Retinal pigment epithelial cell (primary cell): ENCODE data around the gene LRFN2.

Source experiments
- DNase-seq: peaks from one replicate; pipeline ENCODE4 v3.0.0-alpha.2; 2010; ENCODE audit warnings: low read depth
- H3K4me3 ChIP-seq: 2 replicates; pipeline ENCODE4 v1.5.1; 2011; ENCODE audit warnings: mild to moderate bottlenecking, low read length, control low read depth, moderate library complexity
- TF ChIP-seq, protein P1 (sequence below): conservative IDR thresholded peaks from 2 replicates; pipeline ENCODE4 v1.5.1; 2011; ENCODE audit warnings: low read depth, low read length, control low read depth, inconsistent platforms

LRFN2 gene

GRCh38 chr6:40411881-40412280 is 175.3 kb downstream of the LRFN2 start:
- H3K4me3 ChIP-seq, result no peak overlapping the region
- no peak for DNase-seq
- TF ChIP-seq, protein P1, sequence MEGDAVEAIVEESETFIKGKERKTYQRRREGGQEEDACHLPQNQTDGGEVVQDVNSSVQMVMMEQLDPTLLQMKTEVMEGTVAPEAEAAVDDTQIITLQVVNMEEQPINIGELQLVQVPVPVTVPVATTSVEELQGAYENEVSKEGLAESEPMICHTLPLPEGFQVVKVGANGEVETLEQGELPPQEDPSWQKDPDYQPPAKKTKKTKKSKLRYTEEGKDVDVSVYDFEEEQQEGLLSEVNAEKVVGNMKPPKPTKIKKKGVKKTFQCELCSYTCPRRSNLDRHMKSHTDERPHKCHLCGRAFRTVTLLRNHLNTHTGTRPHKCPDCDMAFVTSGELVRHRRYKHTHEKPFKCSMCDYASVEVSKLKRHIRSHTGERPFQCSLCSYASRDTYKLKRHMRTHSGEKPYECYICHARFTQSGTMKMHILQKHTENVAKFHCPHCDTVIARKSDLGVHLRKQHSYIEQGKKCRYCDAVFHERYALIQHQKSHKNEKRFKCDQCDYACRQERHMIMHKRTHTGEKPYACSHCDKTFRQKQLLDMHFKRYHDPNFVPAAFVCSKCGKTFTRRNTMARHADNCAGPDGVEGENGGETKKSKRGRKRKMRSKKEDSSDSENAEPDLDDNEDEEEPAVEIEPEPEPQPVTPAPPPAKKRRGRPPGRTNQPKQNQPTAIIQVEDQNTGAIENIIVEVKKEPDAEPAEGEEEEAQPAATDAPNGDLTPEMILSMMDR, result no peak

DNA sequence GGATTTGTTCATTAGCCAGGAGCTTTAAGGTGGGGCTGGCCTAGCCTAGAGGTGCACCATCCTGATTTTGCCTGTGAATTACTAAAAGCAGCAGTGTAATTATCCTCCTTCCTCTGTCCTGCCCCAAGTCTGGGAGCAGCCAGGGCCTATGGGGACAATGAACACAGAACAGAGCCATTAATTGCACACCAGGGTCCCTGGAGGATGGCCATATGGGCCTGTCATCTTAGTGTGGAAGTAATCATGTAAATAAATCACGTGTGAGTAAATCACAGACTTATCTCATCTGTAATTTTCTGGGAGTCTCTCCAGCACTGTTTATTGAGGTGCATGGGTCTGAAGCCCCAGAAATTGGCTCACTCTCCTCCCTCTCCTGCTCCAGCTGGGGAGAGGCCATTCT is 176.3 kb downstream of the LRFN2 start:
- no peak overlapping the region for H3K4me3 ChIP-seq
- no peak for DNase-seq
- TF ChIP-seq, protein P1, result no peak

DNA sequence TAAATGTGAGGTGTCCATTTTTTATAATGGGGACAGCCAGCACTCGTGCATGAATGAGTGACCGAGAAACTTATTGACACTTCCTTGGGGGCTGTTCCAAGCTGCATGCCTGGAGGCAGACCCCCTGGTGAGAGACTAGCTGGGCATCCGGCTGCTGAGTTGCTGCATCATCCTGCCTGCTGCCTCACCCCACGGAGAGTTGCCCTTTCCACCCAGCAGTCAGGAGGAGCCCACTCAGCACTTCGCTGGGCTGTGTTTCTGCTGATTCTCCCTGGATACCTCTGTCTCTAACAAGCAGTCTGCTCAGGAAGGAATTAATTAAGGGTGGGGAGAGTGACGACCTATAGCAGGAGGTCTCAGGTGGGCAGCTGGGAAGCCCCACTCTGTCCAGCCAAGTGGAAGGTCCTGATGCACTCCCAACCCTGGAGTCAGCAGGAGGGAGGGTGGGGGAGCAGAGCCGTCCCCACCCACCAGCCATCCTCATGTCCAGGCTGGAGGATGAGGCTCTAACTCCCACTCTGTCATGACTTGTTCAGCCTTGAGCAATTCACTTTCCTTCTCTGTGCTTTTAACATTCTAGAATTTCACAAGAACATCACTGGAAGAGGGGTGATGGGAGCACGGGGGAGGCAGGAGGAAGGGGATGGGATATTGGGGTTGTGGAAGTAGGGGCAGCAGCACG is 177.3 kb downstream of the LRFN2 start:
- no peak overlapping the region for H3K4me3 ChIP-seq
- no peak for DNase-seq
- TF ChIP-seq, protein P1, result no peak

GRCh38 chr6:40408786-40409542 is 178.2 kb downstream of the LRFN2 start:
- no peak overlapping the region for H3K4me3 ChIP-seq
- DNase-seq, result no peak
- TF ChIP-seq, protein P1, result no peak

DNA sequence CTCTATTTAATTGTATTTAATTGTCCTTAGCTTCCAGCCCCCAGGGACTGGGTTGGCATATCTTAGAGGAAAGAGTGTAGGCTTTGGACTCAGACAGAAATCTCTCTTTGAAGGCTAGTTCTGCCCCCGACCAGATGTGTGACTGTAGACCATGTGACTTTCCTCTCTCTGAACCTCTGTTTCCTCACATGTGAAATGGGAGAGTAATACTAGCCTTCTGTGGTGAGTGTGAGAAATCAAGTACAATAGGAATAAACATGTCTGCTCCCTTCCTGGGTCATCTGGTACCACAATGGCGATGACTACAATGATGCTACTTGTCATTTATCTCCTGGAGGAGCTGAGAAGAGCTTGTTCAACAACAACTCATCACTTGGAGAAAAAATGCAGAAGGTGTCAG is 179.9 kb downstream of the LRFN2 start:
- TF ChIP-seq, protein P1, result no peak
- no peak for DNase-seq
- no peak overlapping the region for H3K4me3 ChIP-seq

GRCh38 chr6:40406175-40406574 is 181.0 kb downstream of the LRFN2 start:
- H3K4me3 ChIP-seq, result no peak overlapping the region
- TF ChIP-seq, protein P1, result no peak
- DNase-seq, result no peak

- TF ChIP-seq, protein P1, result no peak
- DNase-seq, result no peak
- no peak overlapping the region for H3K4me3 ChIP-seq
These were observed 186.4 kb downstream of the LRFN2 start for GRCh38 chr6:40400738-40401137.
